HEK293T (cell line): ENCODE measurements around the gene OVCA2.

Experiments used
- BHLHE40 ChIP-seq: fragments of 450-650 bp; IDR thresholded peaks from 2 replicates; pipeline ENCODE4 v1.6.1; 2016; ENCODE audit warnings: mild to moderate bottlenecking, moderate library complexity, borderline replicate concordance
- CTBP1 ChIP-seq: fragments of 450-650 bp; IDR thresholded peaks from 2 replicates; pipeline ENCODE4 v1.6.1; 2016; ENCODE audit warnings: borderline replicate concordance
- ELF4 ChIP-seq: fragments of 450-650 bp; IDR thresholded peaks from 2 replicates; pipeline ENCODE4 v1.6.1; 2017; ENCODE audit warnings: antibody characterized with exemption
- FOXA1 ChIP-seq: fragments of 450-650 bp; IDR thresholded peaks from 2 replicates; pipeline ENCODE4 v1.6.1; 2016; ENCODE audit warnings: mild to moderate bottlenecking
- FOXK2 ChIP-seq: fragments of 450-650 bp; IDR thresholded peaks from 2 replicates; pipeline ENCODE4 v1.6.1; 2016; ENCODE audit warnings: mild to moderate bottlenecking
- FOXM1 ChIP-seq: fragments of 450-650 bp; IDR thresholded peaks from 2 replicates; pipeline ENCODE4 v1.6.1; 2017; ENCODE audit warnings: mild to moderate bottlenecking, borderline replicate concordance
- HDGF ChIP-seq: fragments of 450-650 bp; IDR thresholded peaks from 2 replicates; pipeline ENCODE4 v1.6.1; 2017; ENCODE audit warnings: antibody characterized with exemption, borderline replicate concordance
- L3MBTL2 ChIP-seq: fragments of 450-650 bp; conservative IDR thresholded peaks from 2 replicates; pipeline ENCODE4 v1.6.1; 2016; ENCODE audit warnings: mild to moderate bottlenecking
- LEF1 ChIP-seq: fragments of 450-650 bp; IDR thresholded peaks from 2 replicates; pipeline ENCODE4 v1.6.1; 2017; ENCODE audit warnings: mild to moderate bottlenecking, borderline replicate concordance
- NFRKB ChIP-seq: fragments of 450-650 bp; IDR thresholded peaks from 2 replicates; pipeline ENCODE4 v1.6.1; 2016; ENCODE audit warnings: mild to moderate bottlenecking, moderate library complexity
- PKNOX1 ChIP-seq: fragments of 450-650 bp; IDR thresholded peaks from 2 replicates; pipeline ENCODE4 v1.6.1; 2016
- SP1 ChIP-seq: fragments of 450-650 bp; IDR thresholded peaks from 2 replicates; pipeline ENCODE4 v1.6.1; 2017
- SUZ12 ChIP-seq: fragments of 450-650 bp; IDR thresholded peaks from 2 replicates; pipeline ENCODE4 v1.6.1; 2016; ENCODE audit warnings: mild to moderate bottlenecking
- TARDBP ChIP-seq: fragments of 450-650 bp; IDR thresholded peaks from 2 replicates; pipeline ENCODE4 v1.6.1; 2016

- no peak for TF ChIP-seq BHLHE40
- TF ChIP-seq SUZ12 = no peak
- TF ChIP-seq SP1 = no peak
- no peak for TF ChIP-seq LEF1
- no peak for TF ChIP-seq ELF4
- no peak for TF ChIP-seq TARDBP
- TF ChIP-seq FOXA1 = no peak
- no peak for TF ChIP-seq FOXM1
- no peak for TF ChIP-seq CTBP1
- no peak for TF ChIP-seq NFRKB
- no peak for TF ChIP-seq L3MBTL2
- no peak for TF ChIP-seq FOXK2
- TF ChIP-seq PKNOX1 = no peak
- TF ChIP-seq HDGF = no peak
Observed at GRCh38 chr17:2016494-2016893, 25.3 kb upstream of the OVCA2 start.
